DMS53 treated with DMSO at 0.1 percent for 48 hours (cell line): ENCODE data around the gene ZNF566.
"Not testable (repeated sequence)": the region's sequence is repeated elsewhere in the genome, so short reads cannot be mapped to it uniquely, and the experiment has no call there.

ENCODE experiments used
- DNase-seq: peaks from one replicate; lab custom pipeline; 2025; ENCODE audit not compliant: unreplicated experiment; lab: John Stamatoyannopoulos, UW

Gene ZNF566

DNA sequence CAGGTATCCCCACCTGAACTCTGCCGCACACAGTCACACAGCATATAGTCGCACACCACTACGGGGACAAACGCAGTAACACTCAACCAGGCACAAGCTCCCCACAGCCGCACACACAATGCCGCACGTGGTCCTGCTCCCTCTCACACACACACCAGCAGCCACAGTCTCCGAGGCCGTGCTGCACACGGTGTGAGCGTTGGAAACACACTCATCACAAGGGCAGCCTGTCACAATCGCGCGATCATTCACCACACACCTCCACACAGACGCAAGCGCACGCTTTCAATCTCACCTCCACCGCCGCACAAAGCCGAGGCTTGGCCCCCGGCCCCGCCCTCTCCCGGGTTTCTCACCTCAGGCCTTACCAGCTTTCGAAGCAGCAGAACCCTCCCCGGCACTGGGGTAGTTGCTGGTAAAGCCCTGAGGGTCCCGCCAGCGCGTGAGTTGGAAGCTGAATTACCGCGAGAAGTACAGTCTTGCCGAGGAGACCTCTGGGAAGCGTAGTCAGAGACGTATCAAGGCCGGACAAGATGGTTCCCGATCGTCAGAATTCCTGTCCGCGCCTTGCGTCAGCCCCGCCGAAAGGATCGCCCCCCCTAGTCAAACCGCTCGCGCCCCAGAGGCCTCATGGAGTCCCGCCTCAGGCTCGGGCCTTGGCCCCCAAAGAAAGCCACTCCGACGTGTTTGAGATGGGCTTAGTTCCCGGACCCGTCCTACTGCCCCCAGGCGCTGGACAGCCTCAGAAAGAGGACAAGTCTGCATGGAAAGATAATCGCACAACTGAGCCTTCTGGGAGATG is at the start of gene ZNF566:
TSS of gene ZNF566 (minus strand) at position 444 of the 802 bp plus-strand sequence. CDS start 13,004 bp downstream, outside the sequence.
- peak; percentile 98 for DNase-seq

DNA sequence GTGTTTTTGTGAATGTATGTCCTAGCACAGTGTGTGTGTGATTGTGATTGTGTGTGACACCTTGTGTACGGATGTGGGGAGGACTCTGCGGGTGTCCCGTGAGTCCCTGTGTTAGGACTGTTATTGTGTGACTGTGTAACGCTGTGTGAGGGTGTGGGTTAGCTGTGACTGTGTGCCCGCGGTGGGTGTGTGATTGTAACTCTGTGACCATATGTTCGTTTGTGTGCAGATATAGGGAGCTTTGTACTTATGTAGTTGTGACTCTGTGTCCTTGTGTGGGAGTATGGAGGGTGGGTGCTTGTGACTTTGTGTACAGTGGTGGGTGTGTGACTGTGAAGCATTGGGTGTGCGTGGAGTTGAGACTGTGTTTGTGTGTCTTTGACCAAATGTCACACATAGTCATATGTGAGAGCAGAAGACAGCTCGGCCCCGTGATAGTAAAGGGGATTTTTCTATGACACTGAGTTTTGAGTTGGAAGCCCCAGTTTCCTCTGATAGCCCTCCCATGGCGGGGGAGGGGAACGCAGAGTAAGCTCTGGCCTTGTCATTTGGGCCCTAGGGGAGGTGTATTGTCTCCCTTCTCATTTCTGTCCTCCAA is 39.7 kb upstream of the ZNF566 start:
- DNase-seq = no peak

DNA sequence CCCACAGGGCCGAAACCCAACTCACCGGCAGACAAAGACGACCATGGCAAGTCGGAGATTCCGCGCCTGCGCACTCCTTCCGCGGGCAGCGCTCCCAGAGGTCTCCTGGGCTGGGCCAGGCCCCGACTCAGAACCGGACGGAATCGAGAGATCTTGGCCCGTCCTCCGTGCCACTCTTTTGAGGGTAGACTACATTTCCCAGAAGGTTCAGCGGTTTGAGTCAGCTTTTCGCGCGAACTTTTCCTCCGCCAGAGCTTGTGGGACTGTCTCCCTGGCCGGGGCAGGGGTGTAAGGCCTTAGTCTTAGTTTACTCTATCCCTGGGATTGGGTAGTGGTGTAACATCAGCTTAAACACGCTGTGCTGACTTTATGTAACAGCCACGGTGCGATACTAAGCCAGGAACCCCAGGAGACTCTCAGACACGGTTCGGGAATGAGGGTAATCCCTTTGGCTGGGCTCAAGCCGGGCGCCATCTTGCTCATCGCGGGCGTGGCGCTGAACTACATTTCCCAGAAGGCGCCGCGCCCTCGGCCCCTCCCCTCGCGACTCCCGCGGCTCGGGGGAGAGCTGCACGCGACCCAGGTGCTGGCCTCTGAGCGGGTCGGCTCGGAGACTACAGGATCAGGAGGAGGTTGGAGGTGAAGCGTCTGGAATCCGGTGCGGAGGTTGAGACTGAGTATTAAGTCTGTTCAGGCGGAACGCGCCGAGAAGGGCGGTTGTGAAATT is 39.0 kb upstream of the ZNF566 start, which contains the start of gene ZNF260:
TSS of gene ZNF260 (minus strand) at position 78 of the 727 bp plus-strand sequence. CDS start 13,033 bp downstream, outside the sequence.
- peak; percentile 97 for DNase-seq

DNA sequence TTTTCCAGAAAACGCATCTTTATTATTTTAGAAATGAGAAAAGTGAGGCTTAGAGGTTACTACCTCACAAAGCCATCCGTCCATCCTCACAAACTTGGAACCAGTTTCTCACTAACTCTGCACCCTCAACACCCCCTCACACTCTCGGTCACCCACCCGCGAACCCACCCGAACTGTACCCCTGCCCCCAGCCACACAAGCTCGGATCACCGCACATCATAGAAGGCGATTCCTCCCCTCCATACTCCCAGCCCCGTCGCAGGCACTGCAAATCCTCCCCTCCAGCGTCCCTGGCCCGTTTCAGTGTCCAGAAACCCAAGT is 38.5 kb upstream of the ZNF566 start:
- no peak for DNase-seq

DNA sequence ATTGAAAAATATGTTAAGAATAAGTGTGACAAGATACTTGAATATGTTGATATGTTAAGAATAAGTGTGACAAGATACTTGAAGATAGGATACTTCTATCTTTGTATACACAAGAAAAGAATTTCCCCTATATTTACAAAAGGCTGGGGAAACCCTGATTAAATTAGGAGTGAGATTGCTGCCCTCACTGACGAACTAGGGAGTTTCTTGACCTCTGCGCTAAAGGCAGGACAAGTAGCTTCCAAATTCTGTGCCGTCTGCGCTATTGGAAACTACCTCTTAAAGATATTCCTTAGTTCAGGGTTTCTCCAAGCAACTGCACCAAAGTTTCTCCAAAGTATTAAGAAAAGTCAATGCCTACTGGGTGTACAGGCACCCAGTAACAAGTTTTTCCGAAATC is 38.0 kb upstream of the ZNF566 start:
- no peak for DNase-seq

DNA sequence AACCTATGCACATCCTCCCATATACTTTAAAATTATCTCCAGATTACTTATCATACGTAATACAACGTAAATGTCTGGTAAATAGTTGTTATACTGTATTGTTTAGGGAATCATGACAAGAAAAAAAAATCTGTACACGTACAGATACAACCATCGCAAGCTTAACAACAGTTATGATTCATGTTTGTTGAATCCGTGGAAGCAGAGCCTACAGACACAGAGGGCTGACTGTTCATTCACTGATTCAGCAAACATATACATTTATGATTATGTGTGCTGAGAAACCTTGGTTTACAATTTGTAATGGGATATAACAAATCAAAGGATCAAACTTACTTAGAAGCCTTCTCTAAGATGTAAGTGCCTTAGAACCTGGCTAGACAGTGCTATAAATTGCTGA is 37.2 kb upstream of the ZNF566 start:
- no peak for DNase-seq

DNA sequence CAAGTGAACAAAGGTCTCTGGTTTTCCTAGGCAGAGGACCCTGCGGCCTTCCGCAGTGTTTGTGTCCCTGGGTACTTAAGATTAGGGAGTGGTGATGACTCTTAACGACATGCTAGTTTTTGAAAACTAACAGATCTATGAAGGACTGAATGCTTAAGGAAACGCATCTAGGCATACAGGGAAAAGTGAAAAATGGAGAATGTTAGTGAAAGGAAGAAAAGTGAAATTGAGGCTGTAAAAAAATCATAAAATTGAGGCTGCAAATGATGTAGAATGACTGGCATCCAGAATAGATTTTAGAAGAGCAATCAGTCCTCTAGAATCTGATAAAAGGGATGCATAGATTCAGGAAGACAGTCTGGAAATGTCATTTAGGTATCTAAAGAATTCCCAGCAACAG is 35.3 kb upstream of the ZNF566 start:
- DNase-seq = no peak

DNA sequence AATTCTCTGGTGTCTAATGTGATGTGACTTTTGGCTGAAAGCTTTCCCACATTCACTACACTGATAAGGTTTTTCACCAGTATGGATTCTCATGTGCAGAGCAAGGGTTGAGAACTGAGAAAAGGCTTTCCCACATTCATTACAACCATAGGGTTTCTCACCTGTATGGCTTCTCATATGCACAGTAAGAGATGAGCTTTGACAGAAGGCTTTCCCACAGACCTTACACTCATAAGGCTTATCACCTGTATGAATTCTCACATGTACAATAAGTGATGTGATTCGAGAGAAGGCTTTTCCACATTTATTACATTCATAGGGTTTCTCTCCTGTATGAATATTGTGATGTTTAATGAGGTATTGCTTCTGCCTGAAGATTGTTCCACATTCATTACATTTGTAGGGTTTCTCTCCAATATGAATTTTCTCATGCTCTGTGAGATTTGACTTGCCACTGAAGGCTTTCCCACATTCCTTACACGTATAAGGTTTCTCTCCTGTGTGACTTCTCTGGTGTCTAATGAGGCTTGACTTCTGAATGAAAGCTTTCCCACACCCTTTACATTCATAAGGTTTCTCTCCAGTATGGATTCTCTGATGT is 24.8 kb upstream of the ZNF566 start:
- DNase-seq = no peak

DNA sequence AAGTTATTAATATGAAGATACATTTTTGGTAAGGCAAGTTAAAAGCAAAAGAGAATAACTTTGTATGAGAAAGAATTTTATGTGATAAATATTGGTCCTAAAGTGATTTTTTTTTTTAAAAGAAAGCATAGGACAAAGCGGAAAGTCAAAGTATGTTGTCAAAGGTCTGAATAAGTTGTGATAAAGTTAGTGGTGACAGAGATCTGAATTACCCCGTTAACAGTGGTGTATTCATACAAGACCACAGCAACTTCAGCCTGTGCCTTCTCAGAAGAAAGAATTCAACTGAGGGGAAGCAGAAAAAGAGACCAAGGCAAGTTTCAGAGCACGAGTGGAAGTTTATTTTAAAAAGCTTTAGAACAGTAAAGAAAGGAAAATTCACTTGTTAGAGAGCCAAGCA is 19.0 kb upstream of the ZNF566 start:
- no peak for DNase-seq

DNA sequence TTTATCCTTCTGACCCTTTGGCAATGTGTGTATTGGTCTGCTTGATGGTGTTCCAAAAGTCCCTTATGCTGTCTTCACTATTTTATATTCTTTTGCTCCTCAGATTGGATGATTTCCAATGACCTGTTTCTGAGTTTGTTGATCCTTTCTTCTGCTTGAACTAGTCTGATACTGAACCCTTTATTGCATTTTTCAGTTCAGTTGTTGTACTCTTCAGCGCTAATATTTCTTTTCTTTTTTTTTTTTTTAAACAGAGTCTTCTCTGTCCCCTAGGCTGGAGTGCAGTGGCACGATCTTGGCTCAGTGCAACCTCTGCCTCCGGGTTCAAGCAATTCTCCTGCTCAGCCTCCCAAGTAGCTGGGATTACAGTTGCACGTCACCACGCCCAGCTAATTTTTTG is 12.6 kb upstream of the ZNF566 start:
- no peak for DNase-seq

DNA sequence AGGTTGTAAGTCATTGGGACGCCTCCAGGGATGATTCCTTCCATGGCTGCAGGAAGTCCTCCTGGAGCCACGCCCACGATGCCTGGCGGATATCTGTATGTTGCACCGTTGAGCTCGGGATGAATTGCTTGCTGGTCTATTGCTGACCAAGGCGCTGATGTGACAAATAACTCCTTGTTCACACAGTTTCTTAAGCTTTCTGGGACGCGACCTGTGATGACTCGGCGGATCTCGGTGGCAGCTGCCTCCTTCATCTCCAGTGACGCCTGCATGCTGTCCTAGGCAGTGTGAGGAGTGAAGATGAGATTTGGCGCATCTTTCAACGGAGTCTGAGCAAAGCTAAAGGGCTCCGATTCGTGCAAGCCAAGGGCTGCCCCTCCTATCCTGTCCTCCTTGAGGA is 7.6 kb upstream of the ZNF566 start:
- no peak for DNase-seq

DNA sequence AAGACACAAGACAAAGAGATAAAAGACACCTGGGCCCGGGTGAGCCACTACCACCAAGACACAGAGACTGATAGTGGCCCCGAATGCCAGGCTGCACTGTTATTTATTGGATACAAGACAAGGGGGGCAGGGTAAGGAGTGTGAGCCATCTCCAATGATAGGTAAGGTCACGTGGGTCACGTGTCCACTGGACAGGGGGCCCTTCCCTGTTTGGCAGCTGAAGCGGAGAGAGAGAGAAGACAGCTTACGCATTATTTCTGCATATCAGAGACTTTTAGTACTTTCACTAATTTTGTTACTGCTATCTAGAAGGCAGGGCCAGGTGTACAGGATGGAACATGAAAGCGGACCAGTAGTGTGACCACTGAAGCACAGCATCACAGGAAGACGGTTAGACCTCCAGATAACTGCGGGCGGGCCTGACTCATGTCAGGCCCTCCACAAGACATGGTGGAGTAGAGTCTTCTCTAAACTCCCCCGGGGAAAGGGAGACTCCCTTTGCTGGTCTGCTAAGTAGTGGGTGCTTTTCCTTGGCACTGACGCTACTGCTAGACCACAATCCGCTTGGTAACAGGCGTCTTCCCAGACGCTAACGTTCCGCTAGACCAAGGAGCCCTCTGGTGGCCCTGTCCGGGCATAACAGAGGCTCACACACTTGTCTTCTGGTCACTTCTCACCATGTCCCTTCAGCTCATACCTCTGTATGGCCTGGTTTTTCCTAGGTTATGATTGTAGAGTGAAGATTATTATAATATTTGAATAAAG is 3.5 kb upstream of the ZNF566 start:
- DNase-seq = peak; percentile 79

DNA sequence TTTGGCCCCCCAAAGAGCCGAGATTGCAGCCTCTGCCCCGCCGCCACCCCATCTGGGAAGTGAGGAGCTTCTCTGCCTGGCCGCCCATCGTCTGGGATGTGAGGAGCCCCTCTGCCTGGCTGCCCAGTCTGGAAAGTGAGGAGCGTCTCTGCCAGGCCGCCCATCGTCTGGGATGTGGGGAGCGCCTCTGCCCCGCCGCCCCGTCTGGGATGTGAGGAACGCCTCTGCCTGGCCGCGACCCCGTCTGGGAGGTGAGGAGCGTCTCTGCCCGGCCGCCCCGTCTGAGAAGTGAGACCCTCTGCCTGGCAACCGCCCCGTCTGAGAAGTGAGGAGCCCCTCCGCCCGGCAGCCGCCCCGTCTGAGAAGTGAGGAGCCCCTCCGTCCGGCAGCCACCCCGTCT is 1.5 kb upstream of the ZNF566 start:
- not testable (repeated sequence) for DNase-seq

DNA sequence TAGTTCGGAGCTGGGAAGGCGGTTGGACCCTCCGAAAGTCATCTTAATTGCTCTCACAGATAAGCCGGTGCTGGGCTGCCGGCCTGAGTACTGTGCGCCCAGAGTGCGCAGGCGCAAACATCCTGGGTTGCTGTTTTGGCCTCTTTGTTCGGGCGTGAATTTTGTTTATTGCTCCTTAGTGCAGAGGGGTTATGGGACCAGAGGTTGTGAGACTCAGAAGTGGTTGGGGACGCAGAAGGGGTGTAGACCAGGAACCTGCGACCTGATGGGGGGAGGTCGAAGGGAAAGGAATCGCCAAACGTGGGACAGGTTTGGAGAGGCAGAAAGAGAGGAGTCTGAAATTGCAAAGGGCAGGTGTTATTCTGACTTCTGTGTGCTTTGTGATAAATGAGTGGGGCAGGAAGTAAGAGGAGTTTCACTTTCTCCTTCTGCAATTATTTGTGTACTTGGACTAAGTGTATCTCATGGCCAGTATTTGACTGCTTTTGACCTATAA is 607 bp upstream of the ZNF566 start:
- peak; percentile 97 for DNase-seq

DNA sequence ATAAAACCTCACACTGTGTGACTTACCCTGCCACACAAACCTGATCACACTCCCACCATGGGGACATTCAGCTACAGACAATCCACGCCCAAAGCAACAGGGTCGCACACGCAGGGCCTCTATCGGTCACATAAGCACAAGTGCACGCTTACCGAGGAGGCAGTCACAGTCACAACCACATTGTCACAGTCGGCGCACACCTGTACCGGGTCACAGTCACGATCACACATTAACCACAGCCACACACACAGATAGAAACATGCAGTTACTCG is 579 bp downstream of the ZNF566 start:
- peak; percentile 70 for DNase-seq

DNA sequence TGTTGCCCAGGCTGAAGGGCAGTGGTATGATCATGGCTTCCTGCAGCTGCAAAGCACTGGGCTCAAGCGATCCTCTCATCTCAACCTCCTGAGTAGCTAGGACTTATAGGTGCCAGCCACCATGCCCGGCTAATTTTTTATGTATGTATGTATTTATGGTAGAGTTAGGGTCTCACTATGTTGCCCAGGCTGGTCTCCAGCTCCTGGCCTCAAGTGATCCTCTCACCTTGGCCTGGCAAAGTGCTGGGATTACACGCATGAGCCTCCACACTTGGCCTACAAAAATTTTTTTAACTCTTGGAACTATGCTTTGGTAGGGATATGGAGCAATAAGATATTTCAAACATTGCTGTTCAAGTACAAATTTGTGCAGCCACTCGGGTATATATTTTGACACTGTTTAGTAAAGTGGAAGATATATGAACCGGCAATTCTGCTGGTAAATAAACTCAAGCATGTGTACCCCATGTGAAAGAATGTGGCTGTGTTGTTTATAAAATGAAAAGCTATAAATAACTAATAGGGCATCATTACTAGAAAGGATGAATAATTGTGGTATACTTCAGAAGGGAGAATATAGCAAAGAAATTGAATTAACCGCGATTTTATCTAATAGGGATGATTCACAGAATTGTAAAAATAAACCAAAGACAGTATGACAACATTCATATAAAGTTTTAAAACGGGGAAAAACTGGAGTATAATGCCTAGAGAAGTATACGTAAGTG is 1.1 kb downstream of the ZNF566 start:
- DNase-seq = no peak

DNA sequence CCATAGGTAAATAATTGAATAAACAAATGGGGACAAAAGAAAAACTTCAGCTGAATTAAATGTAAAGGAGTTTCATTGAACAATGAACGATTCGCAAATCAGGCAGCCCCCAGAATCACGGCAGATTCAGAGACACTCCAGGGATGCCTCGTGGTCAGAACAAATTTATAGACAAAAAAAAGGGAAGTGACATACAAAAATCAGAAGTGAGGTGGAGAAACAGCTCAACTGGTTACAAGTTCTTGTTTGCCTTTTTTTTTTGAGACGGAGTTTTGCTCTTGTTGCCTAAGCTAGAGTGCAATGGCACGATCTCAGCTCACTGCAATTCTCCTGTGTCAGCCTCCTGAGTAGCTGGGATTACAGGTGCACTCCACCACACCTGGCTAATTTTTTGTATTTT is 5.7 kb downstream of the ZNF566 start:
- no peak for DNase-seq

DNA sequence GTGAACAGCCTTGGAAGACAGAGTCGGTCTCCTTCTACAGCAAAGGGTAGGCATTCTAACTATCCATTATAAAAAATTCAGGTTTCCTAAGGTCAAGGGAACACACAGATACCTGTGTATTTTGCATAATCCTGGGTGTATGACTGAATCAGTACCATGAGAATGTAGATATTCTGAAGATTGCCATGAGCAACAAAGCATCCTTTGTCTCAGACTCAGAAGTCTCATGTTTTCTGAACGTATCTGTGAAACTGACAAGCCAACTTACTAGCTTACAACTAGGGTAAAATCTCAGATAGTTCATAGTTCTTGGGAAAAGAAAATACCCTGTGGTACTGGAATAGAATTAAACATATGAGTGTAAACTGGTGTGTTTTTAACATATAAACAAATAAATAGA is 6.5 kb downstream of the ZNF566 start:
- DNase-seq = no peak

DNA sequence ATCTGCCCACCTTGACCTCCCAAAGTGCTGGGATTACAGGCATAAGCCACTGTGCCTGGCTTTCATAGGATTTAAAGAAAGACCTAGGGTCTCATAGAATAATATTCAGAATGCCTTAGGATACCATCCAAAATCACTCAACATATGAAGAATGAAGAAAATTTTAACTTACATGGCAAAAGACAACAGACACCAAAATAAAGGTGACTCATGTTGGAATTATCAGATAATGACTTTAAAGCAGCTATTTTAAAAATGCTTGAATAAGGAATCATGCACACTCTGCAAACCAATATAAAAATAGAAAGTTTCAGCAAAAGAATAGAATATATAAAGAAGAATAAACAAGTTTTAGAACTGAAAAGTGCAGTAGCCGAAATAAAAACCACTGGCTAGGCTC is 29.3 kb downstream of the ZNF566 start:
- DNase-seq = no peak

DNA sequence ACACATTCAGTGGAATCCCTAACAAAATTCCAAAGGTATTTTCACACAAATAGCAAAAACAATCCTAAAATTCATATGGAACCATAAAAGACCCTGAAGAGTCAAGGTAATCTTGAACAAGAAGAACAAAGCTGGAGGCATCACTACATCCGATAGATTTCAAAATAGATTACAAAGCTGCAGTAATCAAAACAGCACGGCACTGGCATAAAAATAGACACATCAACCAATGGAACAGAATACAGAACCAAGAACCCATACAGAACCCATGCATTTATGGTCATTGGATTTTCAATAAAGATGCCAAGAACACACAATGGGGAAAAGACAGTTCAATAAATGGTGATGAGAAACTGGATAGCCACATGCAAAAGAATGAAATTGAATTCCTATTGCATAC is 32.5 kb downstream of the ZNF566 start:
- DNase-seq = no peak
